ENCODE data around the gene PHKB. TPM values are rescaled to one million over a fixed set of nuclear protein-coding genes. Genes with fewer than 3 reads are reported as not detected.

Gene PHKB
- total and polyA plus RNA-seq, 2 donors (not counting 3 experiments of a cell fraction or from before 2014, with no cell fraction given) = 30.1 to 61.0 TPM

- H3K4me2 ChIP-seq (ENCODE audit: insufficient read depth, low read length) = peak overlapping the region; percentile 76
- peaks cover 20% of the 10 kb centered on the region for H3K79me2 ChIP-seq (ENCODE audit: control insufficient read depth, insufficient read depth, low read length)
- H2AFZ ChIP-seq (ENCODE audit: low read depth, low read length) = peak overlapping the region; percentile 92
- no peak for FAIRE-seq
- H3K4me1 ChIP-seq (ENCODE audit: control insufficient read depth, extremely low read depth, insufficient read depth, low read length) = peaks cover 31% of the 10 kb centered on the region
- intact Hi-C loops (cut with micrococcal nuclease) = loop anchor here (2.0 to 10.0 kb wide), 4 partner anchors 182 to 697 kb away; partner anchors contain the start of gene ABCC12
- POLR2A ChIA-PET = no interaction called here
- H3K27me3 ChIP-seq (ENCODE audit: control insufficient read depth in 2 of 2, insufficient read depth in 2 of 2, low read length in 2 of 2) = no peaks in the 10 kb centered on the region
- H3K9ac ChIP-seq (replicated peaks; ENCODE audit: extremely low read depth, insufficient read depth, low read length) = peak overlapping the region; percentile 97
- no peaks in the 10 kb centered on the region for H3K36me3 ChIP-seq (ENCODE audit: control insufficient read depth in 2 of 2, extremely low read depth in 1 of 2, insufficient read depth in 2 of 2, low read length in 2 of 2)
- CTCF ChIA-PET = interaction anchor here (1.0 to 2.3 kb wide), 8 partner anchors 9 to 704 kb away, joined by 3 to 10 read pairs (median 7); partner anchors contain the start of gene NETO2
- TSS peak; percentile 49 for BruUV-seq (replicated peaks)
- peak overlapping the region; percentile 67 to 99 (median 77) for H3K4me3 ChIP-seq (replicated peaks in 1 of 3; ENCODE audit: insufficient read depth in 1 of 3, low read depth in 1 of 3, low read length in 3 of 3)
- DNase-seq (ENCODE audit: low read depth, low spot score) = no peak
- H3K27ac ChIP-seq (ENCODE audit: insufficient read depth, low read depth, low read length) = peak overlapping the region; percentile 99
- TF ChIP-seq CTCF (IDR thresholded peaks at IDR 0.05; ENCODE audit: extremely low read depth in 1 of 2, insufficient read depth in 1 of 2, low read depth in 1 of 2, low read length in 2 of 2) = no peak
- TF ChIP-seq EZH2 (IDR thresholded peaks at IDR 0.05; ENCODE audit: borderline replicate concordance, low read depth, low read length, severe bottlenecking) = no peak
- TF ChIP-seq GATA2 (IDR thresholded peaks at IDR 0.05; ENCODE audit: insufficient read depth, insufficient read length, low read depth, low read length) = no peak
- no peak for TF ChIP-seq FOS (IDR thresholded peaks at IDR 0.05; ENCODE audit: borderline replicate concordance, insufficient read depth, low read length)
- no peak for TF ChIP-seq MYC (IDR thresholded peaks at IDR 0.05; ENCODE audit: low read depth, low read length)
- no peak for TF ChIP-seq POLR2AphosphoS5 (IDR thresholded peaks at IDR 0.05; ENCODE audit: insufficient read depth, low read depth, low read length)
- no peak for TF ChIP-seq JUN (IDR thresholded peaks at IDR 0.05; ENCODE audit: borderline replicate concordance, insufficient read depth, insufficient read length, low read depth)
- TF ChIP-seq, protein P1, sequence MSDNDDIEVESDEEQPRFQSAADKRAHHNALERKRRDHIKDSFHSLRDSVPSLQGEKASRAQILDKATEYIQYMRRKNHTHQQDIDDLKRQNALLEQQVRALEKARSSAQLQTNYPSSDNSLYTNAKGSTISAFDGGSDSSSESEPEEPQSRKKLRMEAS (IDR thresholded peaks at IDR 0.05; ENCODE audit: insufficient read depth, insufficient read length) = no peak
- no peak for TF ChIP-seq POLR2A (IDR thresholded peaks at IDR 0.05; ENCODE audit: low read depth, low read length)
- H4K20me1 ChIP-seq (replicated peaks; ENCODE audit: control insufficient read depth, extremely low read depth, insufficient read depth, low read length) = no peaks in the 10 kb centered on the region
- H3K9me3 ChIP-seq (replicated peaks; ENCODE audit: control insufficient read depth, insufficient read depth, low read length) = no peaks in the 10 kb centered on the region
- H3K9me1 ChIP-seq (replicated peaks; ENCODE audit: control insufficient read depth, extremely low read depth, insufficient read depth, low read length) = no peaks in the 10 kb centered on the region
- dilution Hi-C loops (cut with MboI; ENCODE audit: extremely low pct_ligation_motif_present, low sequenced_read_pairs) = no loop called here
Measured at GRCh38 chr16:47460359-47460710, 796 bp upstream of the PHKB start.

All from endothelial cell of umbilical vein (primary cell).